ENCODE data around the gene SIGLEC11.

The SIGLEC11 gene

GRCh38 chr19:49908480-49909420 is 52.2 kb downstream of the SIGLEC11 start:
- Histone ChIP-seq H3K9me3 (replicated peaks; ENCODE audit: low read length) (no peaks in the 10 kb centered on the region), H3K4me3 (ENCODE audit: low read length) (no peak overlapping the region), H3K4me2 (ENCODE audit: low read length) (no peak overlapping the region), H3K36me3 (ENCODE audit: insufficient read depth, low read length) (peaks cover 47% of the 10 kb centered on the region), H3K27me3 (ENCODE audit: control insufficient read depth, insufficient read depth, low read length) (no peaks in the 10 kb centered on the region), H3K4me1 (ENCODE audit: control insufficient read depth, insufficient read depth, low read length) (no peaks in the 10 kb centered on the region), H3K9ac (ENCODE audit: low read depth, low read length) (no peak overlapping the region)

DNA sequence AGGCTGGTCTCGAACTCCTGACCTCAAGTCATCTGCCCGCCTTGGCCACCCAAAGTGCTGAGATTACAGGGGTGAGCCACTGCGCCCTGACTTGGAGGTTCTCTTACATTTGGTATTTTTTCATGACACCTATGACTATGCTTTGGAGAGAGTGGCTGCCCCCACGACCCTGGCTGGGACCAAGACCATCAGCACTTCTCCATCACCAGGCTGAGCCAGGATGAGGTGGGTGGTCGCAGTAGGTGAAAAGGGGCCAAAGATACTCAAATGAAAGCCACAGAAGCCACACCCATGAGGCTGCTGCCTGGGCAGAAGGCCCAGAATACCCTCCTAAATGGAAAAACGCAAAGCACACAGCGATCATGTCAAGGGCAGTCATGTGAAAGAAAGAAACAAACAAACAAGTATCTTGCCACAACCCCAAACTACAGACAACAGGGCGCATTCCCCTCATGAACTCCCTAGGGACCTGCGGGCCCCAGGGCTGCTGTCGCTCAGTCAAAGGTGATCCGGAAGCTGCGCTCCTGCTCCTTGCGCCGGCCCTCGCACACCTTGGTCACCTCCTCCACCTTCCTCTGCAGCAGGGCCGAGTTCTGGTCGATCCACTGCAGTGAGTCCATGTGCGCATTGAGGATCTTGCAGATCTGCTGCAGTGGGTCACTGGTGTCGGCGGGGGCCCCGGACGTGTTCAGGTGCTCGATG is 53.1 kb downstream of the SIGLEC11 start:
- Histone ChIP-seq H3K27me3 (ENCODE audit: control insufficient read depth, insufficient read depth, low read length) (no peaks in the 10 kb centered on the region), H3K36me3 (ENCODE audit: insufficient read depth, low read length) (peaks cover 39% of the 10 kb centered on the region), H3K4me1 (ENCODE audit: control insufficient read depth, insufficient read depth, low read length) (no peaks in the 10 kb centered on the region), H3K9ac (ENCODE audit: low read depth, low read length) (no peak overlapping the region), H3K9me3 (replicated peaks; ENCODE audit: low read length) (no peaks in the 10 kb centered on the region), H3K4me3 (ENCODE audit: low read length) (no peak overlapping the region), H3K4me2 (ENCODE audit: low read length) (no peak overlapping the region)

GRCh38 chr19:49906879-49907564 is 54.0 kb downstream of the SIGLEC11 start:
- no peaks in the 10 kb centered on the region for H3K9me3 ChIP-seq (replicated peaks; ENCODE audit: low read length)
- no peak overlapping the region for H3K9ac ChIP-seq (ENCODE audit: low read depth, low read length)
- H3K27me3 ChIP-seq (ENCODE audit: control insufficient read depth, insufficient read depth, low read length) = no peaks in the 10 kb centered on the region
- no peak overlapping the region for H3K4me2 ChIP-seq (ENCODE audit: low read length)
- no peaks in the 10 kb centered on the region for H3K4me1 ChIP-seq (ENCODE audit: control insufficient read depth, insufficient read depth, low read length)
- H3K36me3 ChIP-seq (ENCODE audit: insufficient read depth, low read length) = peaks cover 33% of the 10 kb centered on the region
- no peak overlapping the region for H3K4me3 ChIP-seq (ENCODE audit: low read length)

GRCh38 chr19:49904136-49904535 is 56.8 kb downstream of the SIGLEC11 start:
- Histone ChIP-seq H3K9me3 (replicated peaks; ENCODE audit: low read length) (no peaks in the 10 kb centered on the region), H3K9ac (ENCODE audit: low read depth, low read length) (no peak overlapping the region), H3K27me3 (ENCODE audit: control insufficient read depth, insufficient read depth, low read length) (no peaks in the 10 kb centered on the region), H3K4me2 (ENCODE audit: low read length) (no peak overlapping the region), H3K4me1 (ENCODE audit: control insufficient read depth, insufficient read depth, low read length) (no peaks in the 10 kb centered on the region), H3K4me3 (ENCODE audit: low read length) (no peak overlapping the region), H3K36me3 (ENCODE audit: insufficient read depth, low read length) (peaks cover 21% of the 10 kb centered on the region)
